ENCODE measurements around the gene NAT16. TPM values are rescaled to one million over a fixed set of nuclear protein-coding genes. Genes with fewer than 3 reads are reported as not detected.

Gene NAT16
- total and polyA plus RNA-seq, 9 of the 15 experiments (the other 6 are each of a cell fraction or from before 2014, with no cell fraction given), result 0.04 TPM; not detected in 8

- TF ChIP-seq UBTF (IDR thresholded peaks at IDR 0.05; ENCODE audit: borderline replicate concordance in 1 of 2, low read depth in 2 of 2, low read length in 2 of 2) (peak in 1 of 2 experiments; percentile 80; a peak in 1 of 4 replicates), KLF10 (CRISPR knock-in tag; IDR thresholded peaks at IDR 0.05) (no peak), CAMTA2 (CRISPR knock-in tag; conservative IDR thresholded peaks at IDR 0.05) (no peak), SP2 (IDR thresholded peaks at IDR 0.05; ENCODE audit: extremely low read depth, low read depth, low read length, poor library complexity, severe bottlenecking) (no peak), ZNF668 (CRISPR knock-in tag; IDR thresholded peaks at IDR 0.05) (no peak), SPI1 (IDR thresholded peaks at IDR 0.05; ENCODE audit: borderline replicate concordance, low read depth, low read length) (no peak), STAT5A (IDR thresholded peaks at IDR 0.05; ENCODE audit: borderline replicate concordance, low read length) (no peak), BRCA1 (IDR thresholded peaks at IDR 0.05) (no peak), BRCA1 (CRISPR knock-in tag; IDR thresholded peaks at IDR 0.05) (no peak), CBX8 (IDR thresholded peaks at IDR 0.05; ENCODE audit: borderline replicate concordance, extremely low read depth, low read depth, low read length, poor library complexity, severe bottlenecking) (no peak), ATF1 (CRISPR knock-in tag; IDR thresholded peaks at IDR 0.05) (no peak), ATF1 (tag; IDR thresholded peaks at IDR 0.05) (no peak), SIN3A (IDR thresholded peaks at IDR 0.05; ENCODE audit: borderline replicate concordance in 2 of 2, control insufficient read depth in 1 of 2, low read depth in 2 of 2, low read length in 2 of 2) (peak in 1 of 2 experiments; percentile 72; a peak in 1 of 4 replicates), CREM (IDR thresholded peaks at IDR 0.05; ENCODE audit: low read depth) (0 out of 2 replicates have a peak, but pooled peaks have one; percentile 8), ETS2 (tag; IDR thresholded peaks at IDR 0.05; ENCODE audit: borderline replicate concordance, poor library complexity, severe bottlenecking) (no peak)
- TF ChIP-seq, protein P1, sequence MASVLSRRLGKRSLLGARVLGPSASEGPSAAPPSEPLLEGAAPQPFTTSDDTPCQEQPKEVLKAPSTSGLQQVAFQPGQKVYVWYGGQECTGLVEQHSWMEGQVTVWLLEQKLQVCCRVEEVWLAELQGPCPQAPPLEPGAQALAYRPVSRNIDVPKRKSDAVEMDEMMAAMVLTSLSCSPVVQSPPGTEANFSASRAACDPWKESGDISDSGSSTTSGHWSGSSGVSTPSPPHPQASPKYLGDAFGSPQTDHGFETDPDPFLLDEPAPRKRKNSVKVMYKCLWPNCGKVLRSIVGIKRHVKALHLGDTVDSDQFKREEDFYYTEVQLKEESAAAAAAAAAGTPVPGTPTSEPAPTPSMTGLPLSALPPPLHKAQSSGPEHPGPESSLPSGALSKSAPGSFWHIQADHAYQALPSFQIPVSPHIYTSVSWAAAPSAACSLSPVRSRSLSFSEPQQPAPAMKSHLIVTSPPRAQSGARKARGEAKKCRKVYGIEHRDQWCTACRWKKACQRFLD (CRISPR knock-in tag; IDR thresholded peaks at IDR 0.05), result peak; percentile 66; the same call in 1 of the 2 replicates
- TF ChIP-seq, protein P2, sequence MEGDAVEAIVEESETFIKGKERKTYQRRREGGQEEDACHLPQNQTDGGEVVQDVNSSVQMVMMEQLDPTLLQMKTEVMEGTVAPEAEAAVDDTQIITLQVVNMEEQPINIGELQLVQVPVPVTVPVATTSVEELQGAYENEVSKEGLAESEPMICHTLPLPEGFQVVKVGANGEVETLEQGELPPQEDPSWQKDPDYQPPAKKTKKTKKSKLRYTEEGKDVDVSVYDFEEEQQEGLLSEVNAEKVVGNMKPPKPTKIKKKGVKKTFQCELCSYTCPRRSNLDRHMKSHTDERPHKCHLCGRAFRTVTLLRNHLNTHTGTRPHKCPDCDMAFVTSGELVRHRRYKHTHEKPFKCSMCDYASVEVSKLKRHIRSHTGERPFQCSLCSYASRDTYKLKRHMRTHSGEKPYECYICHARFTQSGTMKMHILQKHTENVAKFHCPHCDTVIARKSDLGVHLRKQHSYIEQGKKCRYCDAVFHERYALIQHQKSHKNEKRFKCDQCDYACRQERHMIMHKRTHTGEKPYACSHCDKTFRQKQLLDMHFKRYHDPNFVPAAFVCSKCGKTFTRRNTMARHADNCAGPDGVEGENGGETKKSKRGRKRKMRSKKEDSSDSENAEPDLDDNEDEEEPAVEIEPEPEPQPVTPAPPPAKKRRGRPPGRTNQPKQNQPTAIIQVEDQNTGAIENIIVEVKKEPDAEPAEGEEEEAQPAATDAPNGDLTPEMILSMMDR (IDR thresholded peaks at IDR 0.05 in 2 of 3, conservative IDR thresholded peaks at IDR 0.05 in 1 of 3; ENCODE audit: insufficient read depth in 2 of 3, low read depth in 1 of 3, low read length in 3 of 3), result peak in 1 of 3 experiments; percentile 16; a peak in 1 of 6 replicates
Observed at GRCh38 chr7:101162551-101163278, 17.4 kb downstream of the NAT16 start (continued).
